ENCODE measurements around the gene CDH4. TPM values are rescaled to one million over a fixed set of nuclear protein-coding genes. Genes with fewer than 3 reads are reported as not detected.

Gene CDH4
- total RNA-seq, 1 donor from 2014 or later: 3.2 TPM

GRCh38 chr20:61355585-61355984, 103.5 kb downstream of the CDH4 start:
- no peaks in the 10 kb centered on the region for H3K79me2 ChIP-seq (ENCODE audit: insufficient read depth, low read length)
- peaks cover 6% of the 10 kb centered on the region for H3K36me3 Mint-ChIP-seq (ENCODE audit: low read depth, unreplicated experiment)
- H3K9ac ChIP-seq (ENCODE audit: low read length): no peak overlapping the region
- H3K4me3 Mint-ChIP-seq (ENCODE audit: unreplicated experiment): no peak overlapping the region
- H2AFZ ChIP-seq (ENCODE audit: low read depth, low read length): no peak overlapping the region
- no peak overlapping the region for H3K4me2 ChIP-seq (ENCODE audit: low read length)
- H4K20me1 ChIP-seq (ENCODE audit: insufficient read depth, low read length): peaks cover 8% of the 10 kb centered on the region
- peaks cover 14% of the 10 kb centered on the region for H3K4me1 ChIP-seq (ENCODE audit: insufficient read depth, low read length)
- H3K9me3 Mint-ChIP-seq (ENCODE audit: unreplicated experiment): peaks cover 3% of the 10 kb centered on the region
- H3K27ac ChIP-seq (ENCODE audit: low read depth, low read length): no peak overlapping the region
- H3K27ac Mint-ChIP-seq (ENCODE audit: unreplicated experiment): no peak overlapping the region
- DNase-seq (ENCODE audit: low read depth) (no peak), FAIRE-seq (no peak)
- TF ChIP-seq EZH2 (IDR thresholded peaks at IDR 0.05; ENCODE audit: insufficient read depth, low read length) (no peak), CTCF (IDR thresholded peaks at IDR 0.05; ENCODE audit: insufficient read depth, low read depth, low read length) (no peak)
- H3K9me3 ChIP-seq (ENCODE audit: insufficient read depth, low read depth, low read length): no peaks in the 10 kb centered on the region
- H3K27me3 Mint-ChIP-seq (ENCODE audit: low read depth, unreplicated experiment): peaks cover 36% of the 10 kb centered on the region
- no peaks in the 10 kb centered on the region for H3K27me3 ChIP-seq (ENCODE audit: insufficient read depth, low read length)
- H3K4me1 Mint-ChIP-seq (ENCODE audit: low read depth, unreplicated experiment): peaks cover 10% of the 10 kb centered on the region
- H3K4me3 ChIP-seq (ENCODE audit: insufficient read depth, low read depth, low read length): no peak overlapping the region
- no peaks in the 10 kb centered on the region for H3K36me3 ChIP-seq (ENCODE audit: insufficient read depth, low read length)

GRCh38 chr20:61356196-61356595, 104.1 kb downstream of the CDH4 start:
- H3K27me3 Mint-ChIP-seq (ENCODE audit: low read depth, unreplicated experiment): peaks cover 42% of the 10 kb centered on the region
- DNase-seq (ENCODE audit: low read depth) (no peak), FAIRE-seq (no peak)
- TF ChIP-seq EZH2 (IDR thresholded peaks at IDR 0.05; ENCODE audit: insufficient read depth, low read length): no peak
- TF ChIP-seq CTCF (IDR thresholded peaks at IDR 0.05; ENCODE audit: insufficient read depth, low read depth, low read length): no peak
- no peaks in the 10 kb centered on the region for H3K79me2 ChIP-seq (ENCODE audit: insufficient read depth, low read length)
- no peaks in the 10 kb centered on the region for H3K36me3 ChIP-seq (ENCODE audit: insufficient read depth, low read length)
- H3K4me1 ChIP-seq (ENCODE audit: insufficient read depth, low read length): peaks cover 14% of the 10 kb centered on the region
- H3K9me3 ChIP-seq (ENCODE audit: insufficient read depth, low read depth, low read length): no peaks in the 10 kb centered on the region
- H2AFZ ChIP-seq (ENCODE audit: low read depth, low read length): no peak overlapping the region
- H3K4me2 ChIP-seq (ENCODE audit: low read length): no peak overlapping the region
- no peak overlapping the region for H3K27ac Mint-ChIP-seq (ENCODE audit: unreplicated experiment)
- H3K9me3 Mint-ChIP-seq (ENCODE audit: unreplicated experiment): no peaks in the 10 kb centered on the region
- H3K36me3 Mint-ChIP-seq (ENCODE audit: low read depth, unreplicated experiment): peaks cover 7% of the 10 kb centered on the region
- no peak overlapping the region for H3K27ac ChIP-seq (ENCODE audit: low read depth, low read length)
- H3K4me3 Mint-ChIP-seq (ENCODE audit: unreplicated experiment): no peak overlapping the region
- H3K4me1 Mint-ChIP-seq (ENCODE audit: low read depth, unreplicated experiment): peaks cover 10% of the 10 kb centered on the region
- H3K9ac ChIP-seq (ENCODE audit: low read length): no peak overlapping the region
- no peaks in the 10 kb centered on the region for H3K27me3 ChIP-seq (ENCODE audit: insufficient read depth, low read length)
- H4K20me1 ChIP-seq (ENCODE audit: insufficient read depth, low read length): peaks cover 8% of the 10 kb centered on the region
- no peak overlapping the region for H3K4me3 ChIP-seq (ENCODE audit: insufficient read depth, low read depth, low read length)

- Mint-ChIP-seq H3K27ac (ENCODE audit: unreplicated experiment) (no peak overlapping the region), H3K4me1 (ENCODE audit: low read depth, unreplicated experiment) (peaks cover 10% of the 10 kb centered on the region), H3K36me3 (ENCODE audit: low read depth, unreplicated experiment) (peaks cover 8% of the 10 kb centered on the region), H3K4me3 (ENCODE audit: unreplicated experiment) (no peak overlapping the region), H3K27me3 (ENCODE audit: low read depth, unreplicated experiment) (peaks cover 50% of the 10 kb centered on the region), H3K9me3 (ENCODE audit: unreplicated experiment) (no peaks in the 10 kb centered on the region)
- H3K27ac ChIP-seq (ENCODE audit: low read depth, low read length): no peak overlapping the region
- TF ChIP-seq EZH2 (IDR thresholded peaks at IDR 0.05; ENCODE audit: insufficient read depth, low read length) (no peak), CTCF (IDR thresholded peaks at IDR 0.05; ENCODE audit: insufficient read depth, low read depth, low read length) (no peak)
- peaks cover 14% of the 10 kb centered on the region for H3K4me1 ChIP-seq (ENCODE audit: insufficient read depth, low read length)
- no peak overlapping the region for H3K9ac ChIP-seq (ENCODE audit: low read length)
- H2AFZ ChIP-seq (ENCODE audit: low read depth, low read length): no peak overlapping the region
- H3K36me3 ChIP-seq (ENCODE audit: insufficient read depth, low read length): no peaks in the 10 kb centered on the region
- H3K4me2 ChIP-seq (ENCODE audit: low read length): no peak overlapping the region
- no peaks in the 10 kb centered on the region for H3K27me3 ChIP-seq (ENCODE audit: insufficient read depth, low read length)
- DNase-seq (ENCODE audit: low read depth) (no peak), FAIRE-seq (no peak)
- no peak overlapping the region for H3K4me3 ChIP-seq (ENCODE audit: insufficient read depth, low read depth, low read length)
- peaks cover 8% of the 10 kb centered on the region for H4K20me1 ChIP-seq (ENCODE audit: insufficient read depth, low read length)
- H3K9me3 ChIP-seq (ENCODE audit: insufficient read depth, low read depth, low read length): no peaks in the 10 kb centered on the region
- H3K79me2 ChIP-seq (ENCODE audit: insufficient read depth, low read length): no peaks in the 10 kb centered on the region
Observed at GRCh38 chr20:61357119-61357518, 105.1 kb downstream of the CDH4 start.

Data from astrocyte (in vitro differentiated cells and primary cell).